ENCODE measurements around the gene JPT2.
"Not testable (repeated sequence)": the region's sequence is repeated elsewhere in the genome, so short reads cannot be mapped to it uniquely, and the experiment has no call there.

The JPT2 gene

DNA sequence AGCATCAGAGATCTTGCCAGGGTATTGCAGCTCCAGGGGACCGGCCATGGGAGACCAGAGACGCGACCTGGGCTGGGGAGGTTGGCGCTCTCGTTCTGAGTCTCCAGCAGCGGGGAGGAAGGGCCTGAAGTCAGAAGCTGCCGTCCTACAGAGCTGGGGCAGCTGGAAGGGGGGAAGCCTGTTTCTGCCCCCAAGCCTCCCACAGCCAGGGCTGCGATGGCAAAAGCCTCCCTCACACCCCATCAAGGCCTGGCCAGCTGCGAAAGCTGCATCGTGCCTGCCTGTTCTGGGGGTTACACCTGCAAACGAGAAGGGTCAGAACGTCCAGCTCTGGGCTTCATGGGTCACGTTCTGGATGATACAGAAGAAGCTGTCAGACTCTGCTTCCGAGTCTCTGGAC lies 54.0 kb downstream of the JPT2 start:
- DNase-seq (ENCODE audit: low read depth) = no peak

DNA sequence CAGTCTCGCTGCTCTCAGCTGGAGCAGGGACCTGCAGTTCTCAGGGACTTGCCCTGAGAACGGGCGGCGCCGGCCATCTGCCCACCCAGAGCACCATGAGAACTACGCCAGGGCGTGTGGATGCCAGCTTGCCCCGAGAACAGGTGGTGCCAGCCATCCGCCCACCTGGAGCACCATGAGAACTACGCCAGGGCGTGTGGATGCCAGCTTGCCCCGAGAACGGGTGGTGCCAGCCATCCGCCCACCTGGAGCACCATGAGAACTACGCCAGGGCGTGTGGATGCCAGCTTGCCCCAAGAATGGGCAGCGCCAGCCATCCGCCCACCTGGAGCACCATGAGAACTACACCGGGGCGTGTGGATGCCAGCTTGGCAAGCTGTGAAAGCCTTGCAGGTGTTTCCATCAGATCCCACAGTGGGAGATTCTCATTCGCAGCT lies 54.5 kb downstream of the JPT2 start:
- not testable (repeated sequence) for DNase-seq (ENCODE audit: low read depth)

DNA sequence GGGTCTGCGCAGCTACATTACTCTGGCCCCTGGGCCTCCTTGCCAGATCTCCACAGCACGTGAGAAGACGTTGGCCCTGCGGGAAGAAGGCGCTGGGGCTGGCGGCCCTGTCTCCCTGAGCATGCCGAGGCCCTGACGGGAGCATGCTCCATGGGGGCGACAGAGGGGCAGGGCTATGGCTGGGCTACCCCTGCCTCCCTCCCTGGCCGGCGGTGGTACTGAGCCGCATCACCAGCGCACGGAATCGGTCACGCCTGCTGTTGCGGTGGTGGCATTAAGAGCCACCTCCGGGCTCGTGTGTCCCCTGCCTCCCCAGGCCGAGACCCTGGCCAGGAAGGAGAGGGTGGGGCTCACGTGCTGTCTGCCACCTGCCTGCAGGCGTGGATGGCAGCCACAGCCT lies 56.0 kb downstream of the JPT2 start:
- DNase-seq (ENCODE audit: low read depth) = no peak

DNA sequence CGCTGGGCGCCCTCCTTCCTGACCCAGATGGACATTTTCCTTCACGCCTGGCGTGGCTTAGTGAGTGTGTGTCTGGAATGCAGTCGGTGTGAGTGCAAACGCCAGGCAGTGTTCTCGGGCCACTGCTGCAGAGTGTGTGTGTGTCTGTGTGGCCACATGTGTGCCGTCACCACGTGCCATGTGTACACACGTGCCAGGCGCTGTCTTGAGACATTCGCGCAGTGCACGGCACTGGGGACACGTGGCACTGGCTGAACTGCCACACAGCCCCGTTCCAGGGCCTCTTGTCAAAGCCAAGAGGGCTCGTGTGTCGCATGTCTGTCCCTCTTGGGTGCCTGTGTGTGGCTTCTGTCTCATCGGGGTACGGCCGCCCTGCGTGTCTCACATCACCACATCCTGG lies 56.7 kb downstream of the JPT2 start:
- DNase-seq (ENCODE audit: low read depth) = no peak

DNA sequence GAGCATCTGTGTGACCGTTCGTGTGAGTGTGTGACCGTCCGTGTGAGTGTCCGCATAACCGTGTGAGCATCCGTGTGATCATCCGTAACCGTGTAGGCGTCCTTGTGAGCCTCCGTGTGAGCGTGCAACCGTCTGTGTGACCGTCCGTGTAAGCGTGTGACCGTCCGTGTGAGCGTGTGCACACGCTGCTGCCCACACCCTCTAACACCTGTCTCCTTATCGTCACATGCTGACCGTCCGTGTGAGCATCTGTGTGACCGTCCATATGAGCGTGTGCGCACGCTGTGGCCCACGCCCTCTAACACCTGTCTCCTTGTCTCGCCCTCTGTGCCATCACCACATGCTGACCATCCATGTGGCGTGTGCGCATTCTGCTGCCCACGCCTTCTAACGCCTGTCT lies 62.2 kb downstream of the JPT2 start:
- no peak for DNase-seq (ENCODE audit: low read depth)

DNA sequence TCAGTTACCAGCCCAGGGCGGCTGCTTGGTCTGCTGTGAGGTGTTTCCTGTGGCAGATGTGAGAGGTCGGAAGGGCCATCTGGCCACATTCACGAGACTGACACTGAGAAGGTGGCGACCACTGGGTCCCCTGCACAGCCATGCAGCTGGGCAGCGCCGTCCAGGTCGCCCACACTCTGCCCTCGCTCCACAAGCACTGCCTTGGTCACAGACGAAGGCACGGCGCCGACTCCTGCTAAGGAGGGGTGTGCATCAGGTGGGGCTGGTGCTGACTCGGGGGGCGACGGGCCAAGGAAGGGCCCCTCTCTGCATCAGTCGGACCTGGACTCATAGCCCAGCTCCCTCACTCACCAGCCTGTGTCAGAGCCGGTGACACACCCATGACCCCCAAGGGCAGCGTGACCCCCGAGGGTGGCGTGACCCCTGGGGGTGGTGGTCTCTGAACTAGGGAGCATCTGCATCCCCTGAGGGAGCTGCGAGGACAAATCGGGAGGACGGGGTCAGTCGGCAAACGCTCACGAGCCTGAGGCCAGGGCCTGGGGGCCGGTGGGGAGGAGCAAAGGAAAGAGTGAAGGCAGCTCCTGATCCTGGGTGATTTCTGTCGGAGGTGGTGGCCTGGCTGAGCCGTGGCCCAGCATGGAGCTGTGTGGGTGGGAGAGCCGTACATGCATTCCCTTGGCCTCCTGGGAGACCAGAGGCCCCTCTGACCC lies 62.9 kb downstream of the JPT2 start:
- DNase-seq (ENCODE audit: low read depth) = no peak

DNA sequence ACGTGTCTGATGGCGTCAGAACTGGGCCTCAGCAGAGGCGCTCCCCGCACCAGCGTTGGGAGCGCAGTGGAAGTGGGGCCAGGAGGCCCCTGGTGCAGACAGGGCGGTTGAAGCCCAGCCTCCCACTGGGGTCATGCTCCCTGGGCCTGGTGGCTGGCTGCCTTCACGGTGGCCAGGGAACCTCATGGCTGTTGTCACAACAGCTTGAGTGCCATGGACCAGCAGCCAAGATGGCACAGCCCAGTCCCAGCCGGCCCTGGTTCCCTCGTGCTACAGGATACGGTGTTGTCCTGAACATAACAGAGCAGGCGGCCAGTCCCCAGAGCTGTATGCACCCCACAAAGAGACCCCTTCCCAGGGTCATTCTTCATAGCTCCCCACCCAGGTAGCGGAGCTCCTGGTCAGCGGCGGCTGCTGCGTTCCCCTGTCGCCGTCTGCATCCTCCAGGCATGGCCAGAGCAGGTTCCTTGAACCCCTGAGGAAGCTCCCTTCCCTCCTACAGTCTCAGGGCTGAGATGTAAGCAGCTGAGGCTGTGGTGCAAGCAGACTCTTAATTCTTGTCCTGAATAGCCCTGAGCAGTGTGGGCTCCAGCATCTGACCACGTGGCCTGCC lies 63.6 kb downstream of the JPT2 start:
- no peak for DNase-seq (ENCODE audit: low read depth)

DNA sequence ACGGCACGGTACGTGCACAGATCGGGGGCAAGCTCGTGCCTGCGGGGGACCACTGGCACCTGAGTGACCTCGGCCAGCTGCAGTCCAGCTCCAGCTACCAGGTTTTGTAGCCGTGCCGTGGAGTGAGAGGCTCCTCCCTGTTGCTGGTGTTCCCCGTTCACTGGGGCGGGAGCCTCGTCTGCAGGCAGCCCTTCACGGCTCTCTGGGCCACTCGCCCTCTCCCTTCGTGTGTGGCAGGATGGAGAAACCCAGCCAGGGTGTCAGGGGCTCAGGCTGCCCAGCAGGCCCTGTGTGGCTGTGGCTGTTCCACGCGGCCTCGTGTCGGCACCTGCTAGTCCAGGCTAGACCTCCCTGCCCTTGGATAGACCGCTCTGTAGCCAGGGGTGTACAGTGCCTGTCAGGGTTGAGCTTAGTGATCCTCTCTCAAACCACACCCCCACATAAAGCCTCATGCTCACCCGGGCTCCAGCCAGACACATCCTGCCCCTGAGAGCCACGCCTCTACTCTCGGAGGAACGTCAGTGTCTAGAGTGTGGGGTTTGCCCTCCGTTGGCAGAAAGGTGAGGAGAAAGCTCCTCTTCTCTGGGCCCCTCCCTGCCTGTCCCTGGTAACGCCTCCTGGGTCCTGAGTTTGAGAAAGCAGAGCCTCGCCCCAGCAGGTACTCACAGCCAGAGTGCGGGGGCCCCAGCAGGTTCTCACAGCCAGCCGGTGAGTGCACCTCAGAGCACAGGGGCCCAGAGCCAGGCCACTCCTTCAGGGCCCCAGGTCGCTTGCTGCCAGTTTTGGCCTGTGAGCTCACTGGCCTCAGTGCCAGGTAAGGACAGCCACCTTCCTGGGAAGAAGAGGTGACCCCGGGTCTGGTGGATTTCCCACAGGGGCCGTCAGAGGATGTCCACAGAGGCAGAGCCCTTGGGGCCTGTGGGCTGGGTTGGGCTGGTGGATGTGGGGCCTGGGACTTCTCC lies 65.6 kb downstream of the JPT2 start:
- DNase-seq (ENCODE audit: low read depth) = no peak

DNA sequence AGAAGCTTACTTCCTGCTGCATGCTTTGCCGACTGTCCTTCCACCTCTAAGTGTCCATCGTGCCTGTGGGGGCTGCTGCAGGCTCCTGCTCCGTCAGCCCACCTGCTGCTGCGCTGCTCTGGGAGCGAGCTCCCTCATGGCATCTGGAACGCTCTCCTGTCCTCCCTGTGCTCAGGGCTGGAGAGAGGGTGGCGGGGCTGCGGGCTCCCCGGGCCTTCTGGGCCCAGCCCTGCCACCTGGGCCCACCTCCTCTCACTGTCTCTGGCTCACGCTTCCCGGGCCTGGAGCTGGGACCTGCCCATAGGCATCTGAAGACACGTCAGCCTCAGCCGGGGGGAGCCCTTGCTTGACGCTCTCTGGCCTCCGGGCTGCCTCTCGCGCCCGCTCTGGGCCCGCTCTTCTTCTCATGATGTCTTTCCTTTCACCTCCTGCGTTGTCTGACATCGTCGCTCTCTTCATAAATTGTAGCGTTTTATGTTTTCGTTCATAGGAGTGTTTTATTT lies 66.3 kb downstream of the JPT2 start:
- DNase-seq (ENCODE audit: low read depth) = no peak

DNA sequence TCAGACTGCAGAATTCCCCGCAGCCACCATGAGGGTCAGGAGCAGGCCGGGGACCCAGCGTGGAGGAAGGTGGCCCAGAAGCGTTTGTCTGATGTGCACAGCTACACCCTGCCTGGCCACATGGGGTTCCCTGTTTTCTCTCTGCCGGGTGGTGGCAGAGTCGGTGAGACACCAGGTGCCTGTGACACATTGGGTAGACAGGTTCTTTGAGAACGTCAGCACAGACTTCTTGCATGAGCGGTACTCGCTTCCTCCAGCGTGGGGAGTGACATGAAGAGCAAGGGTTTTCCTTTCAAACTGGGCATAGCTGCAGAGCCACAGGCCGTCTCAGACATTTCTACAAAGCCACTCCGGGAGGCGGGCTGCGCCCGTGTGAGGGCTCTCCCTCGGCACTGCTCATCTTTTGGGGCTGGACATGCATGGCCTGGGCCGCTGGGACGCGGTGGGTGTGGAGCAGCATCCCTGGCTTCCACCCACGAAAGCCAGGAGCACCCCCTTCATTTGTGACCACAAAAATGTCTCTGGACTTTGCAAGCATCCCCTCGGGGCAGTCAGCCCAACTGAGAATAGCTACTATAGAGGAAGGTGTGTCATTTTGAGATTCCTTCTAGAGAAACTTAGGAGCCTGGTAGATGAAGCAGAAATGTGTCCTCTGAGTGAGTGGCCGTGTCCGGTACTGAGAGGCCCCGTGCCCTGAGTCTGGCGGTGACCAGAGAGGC lies 67.3 kb downstream of the JPT2 start:
- no peak for DNase-seq (ENCODE audit: low read depth)

DNA sequence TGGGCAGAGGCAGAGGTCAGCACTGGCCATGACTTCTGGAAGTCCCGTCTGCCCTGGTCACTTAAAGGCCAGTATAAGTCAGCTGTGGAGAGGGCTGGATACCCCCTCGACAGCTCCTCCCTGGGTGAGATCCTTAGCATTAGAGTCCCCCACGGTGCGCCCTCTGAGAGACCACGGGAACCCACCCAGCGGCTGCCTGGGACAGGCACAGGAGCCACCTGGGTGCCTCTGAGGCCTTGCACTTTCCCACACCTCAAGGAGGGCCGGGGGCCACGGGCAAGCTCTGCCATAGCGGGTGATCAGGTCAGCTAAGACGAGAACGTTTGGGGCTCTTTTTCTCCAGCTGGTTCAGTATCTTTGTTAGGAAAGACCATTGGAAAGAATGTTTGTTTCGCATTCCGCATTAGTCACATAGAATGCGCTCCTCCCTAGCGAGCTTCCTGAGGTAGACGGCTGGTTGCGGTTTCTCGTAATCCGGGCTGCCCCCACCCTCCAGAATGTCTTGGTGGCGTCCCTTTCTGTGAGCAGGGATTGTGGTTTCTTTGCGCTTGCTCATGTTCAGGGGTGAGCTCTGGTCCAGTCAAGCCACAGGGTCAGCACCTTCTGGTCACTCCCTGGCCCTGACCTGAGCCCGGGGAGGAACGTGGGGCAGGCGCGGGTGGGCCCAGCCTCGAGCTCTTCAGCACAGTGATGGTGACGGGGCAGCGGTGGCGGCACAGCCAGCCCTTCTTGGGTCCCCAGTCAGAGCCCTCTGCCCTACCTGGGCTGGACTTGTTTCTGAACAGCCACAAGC lies 68.0 kb downstream of the JPT2 start:
- no peak for DNase-seq (ENCODE audit: low read depth)

DNA sequence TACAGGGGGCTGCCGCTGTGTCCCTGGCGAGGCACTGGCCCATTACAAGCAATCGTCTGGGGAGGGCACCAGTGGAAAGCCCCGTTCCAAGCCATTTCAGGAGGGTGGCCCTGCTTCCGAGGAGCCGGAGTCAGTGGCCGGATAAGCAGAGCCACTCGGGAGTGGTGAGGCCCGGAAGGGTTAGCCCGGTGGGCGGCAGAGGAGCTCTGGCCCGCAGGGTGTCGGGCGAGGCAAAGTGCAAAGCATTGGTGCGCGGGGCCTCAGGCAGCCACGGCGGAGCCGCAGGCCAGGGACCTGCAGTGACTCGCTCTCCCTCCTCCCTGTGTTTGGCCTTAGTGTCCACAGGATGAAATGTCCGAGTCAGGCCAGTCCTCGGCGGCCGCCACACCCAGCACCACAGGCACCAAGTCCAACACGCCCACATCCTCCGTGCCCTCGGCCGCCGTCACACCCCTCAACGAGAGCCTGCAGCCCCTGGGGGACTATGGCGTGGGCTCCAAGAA lies 68.7 kb downstream of the JPT2 start:
- DNase-seq (ENCODE audit: low read depth) = no peak

DNA sequence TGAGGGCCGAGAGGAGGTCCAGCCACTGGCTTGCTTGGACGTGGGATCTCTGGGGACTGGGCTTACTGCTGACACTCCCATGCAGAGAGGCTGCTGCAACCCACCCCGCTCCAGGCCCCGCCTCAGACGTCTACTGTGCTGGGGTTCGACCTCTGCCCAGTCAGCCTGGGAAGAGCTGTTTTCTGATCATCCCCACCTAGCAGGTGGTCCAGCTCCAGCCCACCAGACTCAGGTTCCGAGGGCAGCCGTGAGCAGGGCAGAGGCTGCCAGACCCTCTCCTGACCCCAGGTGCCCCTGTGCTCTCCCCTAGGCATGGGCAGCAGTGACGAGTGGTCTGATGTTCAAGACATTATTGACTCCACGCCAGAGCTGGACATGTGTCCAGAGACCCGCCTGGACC lies 69.9 kb downstream of the JPT2 start:
- DNase-seq (ENCODE audit: low read depth) = no peak

DNA sequence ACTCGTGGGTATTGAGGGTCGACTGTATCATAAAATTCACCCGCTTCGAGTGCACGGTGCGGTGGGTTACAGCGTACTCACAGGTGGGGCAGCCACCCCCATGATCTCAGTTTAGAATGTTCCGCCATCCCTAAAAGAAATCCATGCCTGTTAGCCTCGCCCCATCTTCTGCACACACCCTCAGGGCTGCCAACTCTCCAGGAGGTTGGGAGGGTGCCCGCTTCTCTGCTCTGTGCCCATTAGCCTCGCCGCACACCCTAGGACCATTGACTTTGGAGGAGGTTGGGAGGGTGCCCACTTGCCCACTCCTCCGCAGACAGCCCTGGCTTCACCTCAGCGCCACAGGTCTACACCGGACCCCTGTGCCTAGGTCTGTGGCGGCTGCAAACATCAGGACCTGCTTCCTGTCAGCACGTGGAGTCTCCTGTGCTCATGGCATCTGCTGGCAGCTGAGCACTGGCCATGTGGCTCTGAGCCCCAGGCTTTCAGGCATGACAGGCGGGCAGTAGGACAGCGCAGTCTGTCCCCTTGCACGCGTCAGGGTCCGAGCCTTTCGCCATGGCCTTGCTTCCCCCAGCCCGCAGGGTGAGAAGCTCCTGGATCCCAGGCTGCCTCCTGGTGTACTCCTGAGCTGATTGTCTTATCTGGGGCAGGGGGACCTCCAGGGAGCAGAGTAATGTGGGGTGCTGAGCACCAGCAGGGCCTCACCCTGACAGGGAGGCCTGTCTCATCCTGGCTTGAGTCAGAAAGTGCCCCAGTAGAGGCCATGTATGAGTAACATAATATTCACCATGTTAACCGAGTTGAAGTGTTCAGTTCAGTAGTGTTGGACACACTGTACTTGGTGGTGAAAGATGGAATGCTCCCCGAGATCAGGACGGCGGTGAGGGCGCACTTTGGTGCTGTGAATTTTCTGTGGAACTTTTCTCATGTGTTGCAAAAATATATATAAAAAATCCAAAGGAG lies 71.4 kb downstream of the JPT2 start:
- DNase-seq (ENCODE audit: low read depth) = no peak
